MM.1S (cell line): Measurements from ENCODE around the gene PDZRN3.

Source experiments
- CTCF ChIP-seq: fragments of 300-600 bp; sonication (generic); IDR thresholded peaks from 2 replicates; pipeline ENCODE4 v1.5.1; 2016; ENCODE audit warnings: antibody characterized with exemption, low read length, mixed read lengths
- EZH2 ChIP-seq: fragments of 300-600 bp; sonication (generic); optimal IDR thresholded peaks from 2 replicates; pipeline ENCODE3; 2017; ENCODE audit warnings: low read depth, mild to moderate bottlenecking, antibody characterized with exemption, low read length, mixed read lengths
- EZH2phosphoT487 ChIP-seq: fragments of 300-600 bp; sonication (generic); IDR thresholded peaks from 2 replicates; pipeline ENCODE4 v1.6.1; 2018; ENCODE audit warnings: antibody characterized with exemption, low read length

- TF ChIP-seq CTCF (no peak), EZH2 (no peak), EZH2phosphoT487 (no peak)
These were observed 23.3 kb downstream of the PDZRN3 start for GRCh38 chr3:73601481-73601880.
